ENCODE data around the gene PDE9A.

GRCh38 chr21:42707207-42707830 lies 53.9 kb downstream of the PDE9A start:
- TF ChIP-seq CTCF (IDR thresholded peaks at IDR 0.05) (no peak), EZH2 (IDR thresholded peaks at IDR 0.05; ENCODE audit: borderline replicate concordance, insufficient read depth, low read depth, low read length, poor library complexity, severe bottlenecking) (no peak)
